HG03108 (cell line): Measurements from ENCODE around the gene PDE11A.

Source experiments
- ATAC-seq: cut with Tn5 transposase; IDR thresholded peaks from one replicate; pipeline ENCODE4 v1.9.1; 2021; ENCODE audit warnings: moderate library complexity; ENCODE audit not compliant: unreplicated experiment

Gene PDE11A

DNA sequence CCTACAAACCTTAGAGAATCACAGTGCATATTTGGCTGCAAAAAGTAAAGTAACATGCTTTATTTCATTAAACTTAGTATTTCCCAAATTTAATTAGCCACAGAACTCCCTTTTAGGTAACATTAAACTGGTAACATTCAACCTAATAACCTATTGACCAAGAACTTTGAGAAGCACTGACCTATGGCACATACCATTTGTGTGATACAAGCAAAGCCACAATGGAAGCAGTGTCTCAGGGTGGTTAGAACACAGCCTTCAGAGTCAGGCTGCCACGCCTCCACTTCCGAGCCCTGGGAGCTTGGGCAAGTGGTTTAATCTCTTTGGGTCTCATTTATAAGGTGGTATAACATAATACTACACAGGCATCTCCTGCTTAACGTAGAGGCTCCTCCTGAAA is 301.4 kb downstream of the PDE11A start:
- no peak for ATAC-seq

DNA sequence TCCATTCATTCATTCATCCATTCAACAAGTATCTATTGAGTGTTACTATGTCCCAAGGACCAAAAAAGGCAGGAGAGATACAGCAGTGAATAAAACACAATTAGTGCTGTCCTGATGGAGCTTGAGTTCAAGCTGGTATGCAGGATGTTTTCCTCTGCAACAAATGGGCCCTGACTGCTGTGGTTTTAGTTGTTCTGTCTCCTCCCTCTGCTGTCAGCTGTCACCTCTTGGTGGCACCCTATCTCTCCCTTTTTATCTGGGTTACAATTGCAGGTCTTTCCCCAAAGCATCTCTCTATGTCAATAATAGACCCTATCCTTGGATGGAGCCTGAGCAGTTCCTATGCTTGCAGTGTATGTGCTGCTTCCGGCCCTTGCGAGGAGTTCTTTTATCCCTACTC is 304.8 kb downstream of the PDE11A start:
- ATAC-seq = no peak

DNA sequence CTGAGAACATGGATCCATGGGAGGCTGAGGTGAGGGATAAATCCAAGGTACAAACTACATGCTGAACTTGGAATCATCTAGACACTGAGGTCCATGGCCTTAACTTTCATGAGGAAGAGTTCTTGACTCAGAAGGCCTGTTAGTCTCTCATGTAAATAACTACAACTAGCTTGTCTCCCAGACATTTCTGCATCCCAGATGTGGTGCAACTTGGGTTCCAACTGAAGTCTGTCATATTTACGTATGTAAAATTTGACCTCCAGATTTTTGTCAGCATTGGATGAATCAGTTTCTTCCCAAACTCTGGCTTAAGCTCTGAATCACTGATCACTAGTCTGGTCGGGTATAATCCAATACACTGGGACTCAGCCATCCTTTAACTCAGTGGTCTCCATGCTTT is 306.9 kb downstream of the PDE11A start:
- no peak for ATAC-seq

DNA sequence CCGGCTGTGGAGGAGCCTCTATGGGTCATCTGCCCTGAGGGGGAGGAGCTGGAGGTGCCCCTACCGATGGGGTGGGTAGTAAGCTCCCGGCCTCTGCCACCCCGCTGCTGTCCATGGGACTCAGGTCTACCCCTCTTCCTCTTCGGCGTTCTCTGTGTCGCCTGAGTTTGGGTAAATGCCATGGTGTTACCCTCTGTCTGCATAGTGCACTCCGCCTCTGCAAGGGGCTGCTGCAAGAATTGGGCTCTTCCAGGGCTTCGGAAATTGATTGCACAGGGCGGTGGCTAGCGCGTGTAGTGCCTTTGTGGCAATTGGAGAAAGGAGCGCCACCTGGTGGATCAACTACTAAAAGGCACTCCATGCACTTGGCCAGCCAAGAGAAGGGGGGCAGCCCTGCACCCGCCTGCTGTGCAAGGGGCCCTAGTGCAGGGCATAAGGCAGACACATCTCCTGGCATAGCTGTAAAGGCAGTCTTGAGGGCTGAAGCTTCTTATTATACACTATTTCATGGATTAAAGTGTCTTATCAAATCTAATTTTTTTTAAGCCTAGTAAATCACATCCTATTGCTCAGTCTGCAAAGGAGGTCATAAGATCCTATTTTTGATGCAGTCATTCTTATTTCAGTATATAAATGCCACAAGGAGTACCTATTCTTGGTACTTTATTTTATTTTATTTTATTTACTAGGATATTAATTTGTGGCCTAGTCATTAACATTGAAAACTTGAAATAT is 308.9 kb downstream of the PDE11A start:
- peak; percentile 92 for ATAC-seq

DNA sequence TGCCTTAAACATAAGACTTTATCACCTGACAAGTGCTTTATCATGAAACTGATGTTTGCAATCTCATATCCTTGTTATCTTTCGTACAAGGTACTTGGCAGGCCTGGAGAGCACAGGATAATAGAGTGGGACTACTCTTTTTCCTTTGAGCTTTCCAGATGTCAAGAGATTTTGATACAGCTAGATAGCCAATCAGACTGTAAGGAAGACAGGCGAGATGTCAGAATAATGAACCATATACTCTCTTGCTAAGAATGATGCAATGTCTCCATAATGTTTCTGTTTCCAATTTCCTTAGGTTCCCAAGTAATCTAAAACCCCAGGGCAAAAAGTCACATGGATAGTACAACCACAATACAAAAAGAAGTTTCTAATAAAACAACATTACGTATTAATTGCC is 313.1 kb downstream of the PDE11A start:
- no peak for ATAC-seq

DNA sequence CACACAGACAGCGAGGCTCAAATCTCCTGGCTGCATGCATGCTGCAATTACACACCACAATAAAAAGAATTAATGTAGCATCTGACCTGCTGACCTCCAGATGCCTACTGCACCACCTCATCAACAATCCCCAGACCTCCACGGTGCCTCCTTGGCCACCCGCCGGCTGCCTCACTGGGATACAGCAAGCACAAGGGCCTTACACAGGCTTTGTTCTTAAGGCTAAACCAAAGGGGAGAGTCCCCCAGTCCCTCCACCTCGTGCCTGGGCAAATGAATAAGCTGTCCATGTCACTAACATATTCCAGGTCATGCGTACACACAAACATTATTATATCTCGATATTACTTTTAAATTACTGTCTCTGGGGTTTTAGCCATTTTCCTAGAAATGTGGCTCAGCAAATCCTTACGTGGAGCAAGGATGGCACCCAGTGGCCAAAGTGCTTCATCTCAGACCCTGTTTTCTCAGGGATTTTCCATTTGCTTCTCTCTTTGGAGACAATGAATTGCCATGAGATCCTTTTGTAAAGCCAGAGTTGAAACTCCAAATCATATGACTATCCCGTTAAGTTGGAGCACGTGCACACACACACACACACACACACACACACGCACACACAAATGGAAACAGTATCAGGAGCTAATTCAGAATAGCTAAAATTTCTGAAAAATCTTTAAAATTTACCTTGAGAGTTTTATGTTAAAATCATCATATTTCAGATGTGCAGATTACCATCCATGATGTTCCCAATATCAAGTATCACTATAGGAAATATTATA is 313.8 kb downstream of the PDE11A start:
- ATAC-seq = no peak

DNA sequence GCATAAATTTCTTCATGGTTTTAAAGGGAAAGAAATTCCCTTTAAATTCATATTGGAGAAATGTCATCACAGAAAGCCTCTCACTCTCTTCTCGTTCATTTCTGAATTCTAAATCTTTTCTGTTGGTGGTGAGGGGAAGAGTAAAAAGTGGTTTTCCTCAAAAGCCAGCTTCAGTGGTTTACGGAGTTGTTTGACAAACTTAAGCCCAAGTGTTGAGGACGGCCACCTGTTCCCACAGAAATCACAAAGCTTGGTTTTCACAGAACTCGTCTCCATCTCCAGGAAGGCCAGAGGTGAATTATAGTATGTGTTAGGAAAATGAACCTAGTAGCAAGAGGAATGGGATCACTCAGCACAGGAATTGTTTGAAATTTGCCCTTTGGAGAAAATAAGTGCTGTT is 316.2 kb downstream of the PDE11A start:
- ATAC-seq = no peak

DNA sequence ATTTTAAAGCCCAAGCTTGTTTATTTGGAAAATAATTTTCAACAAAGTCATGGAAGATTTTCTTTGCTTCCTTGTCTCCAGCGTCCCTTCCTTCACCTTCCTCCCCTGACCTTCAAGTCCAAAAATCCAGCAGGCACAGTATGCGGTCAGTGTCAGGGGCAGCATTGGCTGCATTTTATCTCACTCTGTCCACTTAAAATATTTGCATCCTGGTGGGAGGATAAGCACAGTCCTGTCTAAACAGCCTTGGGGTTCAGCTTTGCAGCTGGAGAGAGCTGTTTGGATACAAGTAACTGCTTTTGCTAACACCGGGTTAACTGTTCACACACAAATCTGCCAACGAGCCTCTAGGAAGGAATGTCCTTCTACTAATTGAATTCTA is 318.1 kb downstream of the PDE11A start:
- no peak for ATAC-seq

DNA sequence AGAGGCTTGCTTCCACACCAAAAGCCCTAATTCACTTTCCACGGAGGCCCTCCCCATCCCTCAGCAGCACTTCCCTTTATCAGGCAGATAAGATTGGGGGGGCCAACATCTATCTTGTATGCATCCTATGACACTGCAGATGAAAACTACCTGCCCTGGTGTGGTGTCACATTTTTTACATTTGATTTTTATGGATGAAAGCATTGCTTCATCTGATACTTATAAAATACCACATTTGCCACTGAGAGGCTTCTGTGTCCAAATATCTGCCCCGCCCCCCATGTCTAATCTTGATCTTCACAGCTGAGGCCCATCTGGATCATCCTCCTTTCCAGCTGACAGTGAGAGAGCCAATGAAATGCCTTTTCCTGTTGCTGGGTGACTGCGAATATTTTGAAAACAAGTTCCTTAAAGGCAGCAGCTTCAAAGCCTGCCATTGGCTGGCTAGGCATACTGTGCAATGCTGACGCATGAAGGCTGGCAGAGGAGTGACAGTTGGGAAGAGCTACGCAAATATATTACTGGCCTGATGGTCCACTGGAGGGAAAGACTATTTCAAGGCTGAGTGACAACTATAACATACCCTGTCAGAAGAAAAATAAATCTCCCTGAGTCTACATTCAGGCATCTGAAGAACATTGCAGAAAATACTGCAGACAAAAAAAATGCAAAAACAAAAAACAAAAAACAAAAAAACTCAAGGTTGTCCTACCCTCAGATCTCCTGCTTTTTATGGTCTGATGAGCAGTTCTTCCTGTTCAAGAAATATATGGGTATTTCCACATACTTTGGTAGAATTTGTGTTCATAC is 318.7 kb downstream of the PDE11A start:
- no peak for ATAC-seq

DNA sequence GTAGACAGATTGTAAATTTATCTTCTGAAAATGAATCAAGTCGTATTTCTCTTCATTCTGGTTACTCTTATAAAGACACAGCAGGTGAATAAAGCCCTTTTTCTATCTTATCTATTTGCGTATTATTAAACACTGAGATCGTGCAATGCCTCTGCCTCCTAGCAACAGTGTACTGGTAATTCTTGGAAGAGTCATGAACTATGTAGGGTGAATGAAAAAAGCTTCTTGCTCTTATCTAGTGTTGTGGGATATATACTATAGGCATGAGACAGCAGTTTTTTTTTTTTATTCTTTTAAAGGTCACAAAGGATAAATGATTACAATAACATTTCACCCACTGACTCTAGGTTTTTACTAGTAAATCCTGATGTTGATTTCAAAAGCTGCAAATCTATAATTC is 324.2 kb downstream of the PDE11A start:
- ATAC-seq = no peak

DNA sequence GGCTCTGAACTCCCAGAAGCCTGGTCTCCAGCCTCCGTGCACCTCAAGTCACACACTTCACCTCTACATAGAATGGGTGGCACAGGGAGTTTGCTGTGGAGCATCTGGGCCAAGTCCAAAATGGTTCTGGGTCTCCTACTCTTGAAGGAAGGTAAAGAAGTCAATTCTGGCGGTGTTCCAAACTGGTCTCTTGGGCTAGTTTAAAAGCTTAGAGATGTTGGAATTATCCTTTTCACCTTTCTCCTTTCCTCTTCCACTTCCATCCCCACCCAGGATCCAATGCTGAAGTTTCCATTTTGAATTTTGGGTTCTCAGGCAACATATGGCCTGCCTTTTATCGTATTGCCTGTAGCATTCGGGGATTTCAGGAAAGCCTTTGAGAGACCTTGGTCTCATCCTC is 325.2 kb downstream of the PDE11A start:
- ATAC-seq = no peak

DNA sequence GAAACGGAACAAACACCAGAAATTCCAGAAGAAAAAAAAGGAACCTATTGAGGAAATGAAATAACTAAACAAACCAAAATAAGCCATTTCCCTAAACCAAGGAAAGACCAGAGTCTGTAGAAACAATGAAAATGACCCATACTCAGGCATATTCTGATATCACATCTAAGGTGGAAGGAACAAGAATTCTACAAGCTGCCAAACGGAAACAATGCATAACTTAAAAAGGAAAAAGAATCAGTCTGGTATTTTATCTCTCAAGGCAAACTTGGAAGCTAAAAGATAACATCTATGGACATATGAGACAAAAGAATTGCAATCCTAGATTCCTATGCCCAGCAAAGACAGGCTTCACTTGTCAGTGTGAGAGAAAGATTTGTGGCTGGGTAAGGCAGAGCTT is 326.2 kb downstream of the PDE11A start:
- no peak for ATAC-seq

DNA sequence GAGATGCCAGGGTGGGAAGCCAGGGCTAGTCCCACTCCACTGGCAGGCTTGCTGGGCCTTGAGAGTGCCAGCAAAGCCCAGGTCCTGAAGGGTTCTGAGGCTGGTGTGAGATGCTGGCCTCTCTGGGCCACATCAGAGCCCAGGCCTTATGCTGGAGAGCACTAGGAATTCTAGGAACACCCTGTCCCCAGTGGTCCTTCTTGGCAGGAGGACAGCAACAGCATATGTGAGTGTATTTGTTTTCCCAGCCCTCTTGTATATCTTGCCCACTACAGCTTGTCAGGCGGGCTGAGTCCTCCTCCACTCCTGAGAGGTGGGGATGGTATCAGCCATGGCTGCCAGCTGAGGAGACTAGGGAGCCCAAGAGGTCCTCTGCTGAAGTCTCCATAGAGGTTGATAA is 327.0 kb downstream of the PDE11A start:
- ATAC-seq = no peak

DNA sequence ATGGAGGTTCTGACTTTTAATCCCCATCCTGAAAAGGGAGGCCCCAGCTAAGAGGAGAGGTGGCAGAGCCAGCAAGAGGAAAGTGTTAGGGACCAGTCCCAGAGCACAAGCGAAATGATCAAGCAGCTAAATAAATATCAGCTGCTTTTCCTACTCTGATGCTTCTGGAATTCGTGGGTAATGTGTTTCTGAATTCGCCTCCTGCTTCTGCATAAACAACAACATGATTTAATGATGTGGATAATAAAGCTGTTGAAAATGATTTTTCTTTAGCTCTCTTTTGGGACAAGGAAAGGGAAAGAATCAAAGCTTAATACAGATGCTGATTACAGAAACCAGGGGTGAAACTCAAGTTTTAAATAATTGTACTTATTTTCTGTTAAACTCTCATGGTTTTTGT is 329.7 kb downstream of the PDE11A start:
- no peak for ATAC-seq

DNA sequence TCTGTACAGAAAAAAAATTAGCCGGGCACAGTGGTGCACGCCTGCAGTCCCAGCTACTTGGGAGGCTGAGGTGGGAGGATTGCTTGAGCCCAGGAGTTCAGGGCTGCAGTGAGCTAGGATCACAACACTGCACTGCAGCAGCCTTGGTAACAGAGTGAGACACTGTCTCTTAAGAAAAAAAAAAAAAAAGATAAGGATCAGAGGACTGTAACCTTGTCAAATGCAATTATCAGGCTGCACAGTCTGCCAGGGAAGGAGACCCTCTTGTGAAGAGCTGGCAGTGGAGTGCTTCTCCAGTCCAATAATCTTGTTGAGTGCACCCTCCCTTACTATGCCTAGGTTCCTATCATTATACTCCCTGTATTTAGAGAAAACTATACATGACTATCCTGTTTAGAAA is 330.7 kb downstream of the PDE11A start:
- ATAC-seq = no peak

DNA sequence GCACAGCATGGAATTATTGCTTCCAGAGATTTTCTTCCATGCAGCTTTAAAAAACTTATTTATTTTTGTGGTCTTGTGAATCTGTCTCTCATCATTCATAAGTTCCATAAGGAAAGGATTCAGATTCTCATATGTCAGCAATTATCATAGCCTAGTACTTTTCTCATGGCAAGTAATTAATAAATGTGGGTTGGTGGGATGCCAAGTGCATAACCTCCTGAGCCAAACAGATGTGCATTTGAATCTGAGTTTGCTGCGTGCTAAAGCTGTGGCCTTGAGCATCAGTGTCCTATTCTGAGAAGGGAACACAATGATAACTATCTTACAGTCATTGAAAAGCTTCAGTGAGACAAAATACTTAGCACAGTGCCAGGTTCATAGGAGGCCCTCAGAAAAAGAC is 331.9 kb downstream of the PDE11A start:
- no peak for ATAC-seq

DNA sequence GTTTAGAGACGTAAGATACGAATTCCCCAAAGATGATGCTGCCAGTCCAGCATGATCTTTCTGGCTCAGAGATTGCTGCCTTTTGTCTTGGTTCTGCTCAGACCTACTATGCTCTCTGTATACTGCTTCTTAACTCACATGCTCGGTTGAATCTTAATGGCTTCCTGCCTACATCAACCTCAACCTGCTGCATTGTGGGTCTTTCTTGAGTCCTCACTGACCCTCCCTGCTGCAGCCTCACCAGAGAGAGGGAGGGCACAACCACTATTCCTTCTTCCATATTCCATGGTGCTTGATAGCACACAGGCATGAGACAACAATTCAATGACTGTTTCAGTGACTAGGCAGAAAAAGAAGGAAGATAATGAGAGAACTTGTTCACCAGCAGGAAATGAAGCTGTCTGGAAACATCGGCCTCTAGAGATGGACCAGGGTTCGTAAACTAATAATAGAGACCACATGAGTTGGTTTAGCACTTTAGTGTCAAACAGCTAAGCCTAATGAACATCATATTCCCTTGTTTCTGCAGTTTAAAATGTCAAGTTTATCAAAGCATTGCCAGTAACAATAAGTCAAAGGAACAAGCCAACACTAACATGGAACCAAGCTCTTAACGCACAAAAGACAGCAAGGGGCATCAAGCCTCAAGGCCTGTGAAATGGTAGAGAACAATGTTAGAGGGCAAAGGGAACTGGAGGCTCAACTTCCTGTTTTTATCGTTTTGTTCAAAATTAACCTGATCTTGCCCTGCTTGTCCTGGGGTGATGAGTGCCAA is 333.9 kb downstream of the PDE11A start:
- ATAC-seq = no peak

DNA sequence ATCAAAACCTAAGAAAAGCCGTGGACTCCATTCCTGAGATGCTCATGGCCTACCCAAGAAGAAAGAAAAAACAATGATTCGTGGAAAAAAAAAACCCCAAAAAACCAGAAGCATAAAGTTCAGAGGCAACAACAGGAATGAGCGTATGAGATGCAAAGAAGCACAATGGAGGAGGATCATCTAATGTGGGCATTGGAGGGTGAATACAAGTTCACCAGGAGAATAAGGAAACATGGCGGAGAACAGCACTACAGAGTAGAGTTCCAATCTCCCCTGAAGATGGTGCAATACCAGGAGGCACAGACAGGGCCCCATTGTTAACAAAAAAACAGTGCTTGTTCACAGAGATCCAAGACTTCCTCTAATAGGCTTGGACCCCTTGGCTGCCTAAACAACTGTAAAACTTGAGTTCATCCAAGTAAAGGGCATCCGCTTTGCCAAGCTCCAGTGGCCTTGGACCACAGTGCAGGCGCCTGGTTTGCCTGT is 337.2 kb downstream of the PDE11A start:
- no peak for ATAC-seq

DNA sequence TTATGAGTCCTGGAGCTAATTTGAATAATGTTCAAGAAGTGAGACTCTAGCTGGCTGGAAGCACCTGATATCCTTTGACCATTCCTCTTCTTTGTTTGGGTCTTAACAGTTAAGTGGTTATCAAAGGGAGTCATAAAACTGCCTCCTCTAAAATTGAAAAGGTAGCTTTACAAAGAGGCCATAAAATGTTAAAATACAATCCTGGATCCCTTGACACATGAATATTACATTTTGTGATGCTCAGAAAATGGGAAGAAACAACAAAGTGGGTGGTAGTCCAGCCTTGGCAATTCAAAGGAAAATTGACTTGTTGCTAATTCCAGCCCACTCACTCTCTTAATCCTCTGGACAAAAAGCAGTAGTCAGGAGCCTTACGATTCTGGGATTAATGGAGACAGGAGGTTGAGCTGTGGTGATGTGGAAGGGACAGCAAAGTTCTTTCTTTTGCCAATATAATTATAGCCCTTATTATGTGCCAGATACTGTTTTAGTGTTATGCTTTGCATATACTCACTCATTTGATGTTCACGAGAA is 339.2 kb downstream of the PDE11A start:
- no peak for ATAC-seq

DNA sequence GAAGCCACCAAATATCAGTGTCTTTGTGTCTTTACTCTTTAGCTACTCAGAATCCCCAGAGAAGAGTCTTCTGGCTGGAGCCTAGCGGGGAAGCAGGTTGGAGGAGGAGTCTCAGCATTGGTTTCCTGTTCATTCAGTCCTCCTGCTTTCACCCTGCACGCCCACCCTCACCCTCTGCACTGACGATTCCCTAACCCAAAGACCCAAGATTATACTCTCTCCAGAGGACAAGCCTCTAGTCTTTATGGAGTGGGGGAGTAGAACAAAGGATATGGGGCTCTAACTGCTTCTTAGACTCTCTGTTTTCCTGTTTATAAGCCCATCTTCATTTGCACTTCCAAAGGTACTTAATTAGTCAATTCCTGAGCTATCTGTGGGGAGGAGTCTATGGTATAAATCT is 341.2 kb downstream of the PDE11A start:
- ATAC-seq = no peak

DNA sequence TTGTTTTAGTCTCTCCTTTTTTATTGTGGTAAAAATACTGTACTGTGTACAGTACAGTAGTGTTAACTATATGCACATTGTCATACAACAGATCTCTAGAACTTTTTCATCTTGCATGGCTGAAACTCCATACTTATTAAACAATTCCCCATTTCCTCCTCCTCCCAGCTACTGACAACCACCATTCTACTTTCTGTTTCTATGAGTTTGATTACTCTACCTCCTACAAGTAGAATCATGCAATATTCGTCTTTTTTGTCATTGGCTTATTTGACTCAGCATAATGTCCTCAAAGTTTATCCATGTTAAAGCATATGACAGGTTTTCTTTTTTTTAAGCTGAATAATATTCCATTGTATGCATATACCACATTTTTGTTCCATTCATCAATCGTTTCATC is 341.8 kb downstream of the PDE11A start:
- no peak for ATAC-seq
